ENCODE data around the gene UBE2D2.

The UBE2D2 gene

DNA sequence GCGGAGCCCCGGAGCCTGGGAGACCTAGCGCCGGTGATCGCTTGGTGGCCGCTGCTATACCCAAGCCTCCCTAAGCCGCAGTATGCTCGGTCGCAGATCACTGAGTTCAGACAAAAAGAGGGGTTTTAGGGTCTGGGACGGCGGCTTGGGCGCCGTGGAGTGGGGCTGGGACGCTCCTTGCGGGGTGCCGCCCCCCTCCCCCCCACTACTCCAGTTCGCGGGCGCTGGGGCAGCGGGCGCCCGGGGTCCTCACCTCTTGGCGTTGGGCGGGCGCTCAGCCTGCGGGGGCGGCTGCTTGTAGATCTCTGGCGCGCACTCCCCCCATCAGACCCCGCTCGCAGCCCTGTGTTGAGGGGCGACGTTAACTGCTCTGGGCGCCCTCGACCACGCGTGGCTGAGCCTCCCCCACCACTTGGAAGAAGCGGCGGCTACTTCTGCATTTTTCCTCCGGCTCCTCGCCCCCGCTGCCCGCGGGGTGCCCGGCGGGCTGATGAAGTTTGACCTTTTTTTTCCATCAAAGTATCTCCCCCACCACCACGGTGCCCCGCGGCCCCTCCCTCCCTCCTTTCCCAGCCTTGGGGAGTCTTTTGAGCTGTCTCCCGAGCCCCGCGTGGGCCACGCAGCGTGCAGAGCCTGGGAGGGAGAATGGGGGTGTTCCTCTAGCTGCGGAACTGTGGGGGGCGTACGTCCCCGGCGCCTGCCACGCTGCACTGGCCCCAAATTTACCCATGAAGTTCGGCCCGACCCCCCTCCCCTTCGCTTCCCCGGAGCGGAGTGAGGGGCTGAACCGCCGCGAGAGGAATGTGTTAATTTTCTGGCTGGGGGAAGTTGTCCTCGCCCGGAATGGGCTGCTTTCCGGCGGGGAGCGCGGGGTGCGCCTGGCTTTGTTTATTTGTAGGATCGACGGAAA is 88.2 kb downstream of the UBE2D2 start:
- DNase-seq: no peak

DNA sequence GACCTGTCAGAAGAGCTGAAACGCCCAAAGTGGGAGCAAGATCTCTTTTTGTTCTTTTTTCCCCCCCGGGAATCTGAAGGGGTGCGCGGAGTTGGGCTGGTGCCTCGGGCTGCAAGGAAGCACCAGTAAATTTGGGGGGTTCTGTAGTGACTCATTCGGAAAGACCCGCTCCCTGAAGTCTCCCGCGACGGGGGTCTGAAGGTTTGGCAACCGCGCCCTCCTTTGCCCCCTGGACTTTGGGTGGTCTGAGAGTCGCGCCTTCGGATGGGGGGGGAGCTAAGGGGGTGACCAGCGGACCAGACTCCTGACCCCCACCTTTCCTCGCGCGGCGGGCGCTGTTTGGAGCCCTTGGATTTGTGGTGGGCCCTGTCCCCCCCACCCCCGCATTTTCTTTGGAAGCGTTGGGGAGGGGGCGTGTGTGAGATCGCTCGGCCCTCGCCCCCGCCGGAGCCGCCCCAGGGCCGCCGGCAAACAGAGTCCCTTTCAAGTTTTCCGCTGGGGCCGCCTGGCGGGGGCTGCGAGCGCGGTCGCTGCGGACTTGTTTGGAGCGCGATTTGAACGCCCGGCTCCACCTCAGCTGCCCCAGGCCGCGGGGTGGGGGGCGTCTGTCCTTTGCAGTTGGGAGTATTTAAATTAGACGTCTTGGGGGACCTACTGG is 89.0 kb downstream of the UBE2D2 start:
- DNase-seq: no peak

DNA sequence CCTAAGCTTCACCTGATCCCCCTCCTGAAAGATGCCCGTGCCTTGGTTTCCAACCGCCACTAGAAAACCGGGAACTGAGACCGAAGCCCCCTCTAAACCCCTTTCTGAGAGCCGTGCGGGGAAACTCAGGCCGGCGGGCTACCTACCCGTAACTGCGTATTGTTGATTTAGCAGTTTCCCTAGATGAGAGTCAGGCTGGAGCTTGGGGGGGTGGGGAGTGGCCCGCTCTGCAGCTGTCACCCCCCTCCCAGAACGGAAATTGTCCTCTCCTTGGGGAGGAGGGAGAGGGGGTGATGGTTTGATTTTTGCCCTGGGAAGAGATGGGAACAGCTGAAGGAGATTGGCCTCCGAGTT is 89.5 kb downstream of the UBE2D2 start:
- no peak for DNase-seq

DNA sequence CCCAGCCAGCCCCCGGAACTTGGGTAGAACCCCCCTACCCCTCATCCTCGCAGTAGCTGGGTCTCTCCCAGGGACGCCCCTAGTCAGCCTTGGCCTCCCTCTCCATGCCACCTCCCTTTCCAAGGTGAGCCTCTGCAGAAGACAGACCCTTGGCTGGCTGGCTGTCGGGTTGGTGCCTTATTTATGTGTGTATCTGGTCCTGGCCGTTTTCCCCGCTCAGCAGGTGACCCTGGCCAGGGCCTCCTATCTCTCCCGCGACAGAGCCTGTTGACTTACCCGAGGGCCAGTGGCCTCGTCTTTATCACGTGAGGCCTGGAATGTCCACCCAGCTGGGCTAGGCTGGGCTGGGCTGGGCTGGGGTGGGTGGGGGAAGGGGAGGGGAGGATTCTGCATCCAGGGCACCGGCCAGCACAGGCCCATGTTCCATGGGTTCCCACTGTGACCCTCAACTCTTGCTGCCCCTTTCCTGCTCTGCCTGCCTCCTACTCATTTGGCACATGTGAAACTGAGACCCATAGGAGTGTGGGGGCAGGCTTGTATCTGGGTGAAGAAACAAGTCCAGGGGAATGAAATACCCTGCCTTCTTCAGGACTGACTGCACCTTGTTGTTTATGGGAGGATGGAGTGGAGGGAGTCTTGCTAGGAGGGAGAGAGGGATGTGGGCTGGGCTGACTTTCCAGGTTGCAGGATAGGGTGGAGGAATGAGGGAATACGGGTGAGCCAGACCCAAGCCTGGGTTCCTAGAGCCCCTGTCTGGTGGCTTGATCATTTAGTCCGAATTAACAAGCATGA is 90.1 kb downstream of the UBE2D2 start:
- DNase-seq: no peak

DNA sequence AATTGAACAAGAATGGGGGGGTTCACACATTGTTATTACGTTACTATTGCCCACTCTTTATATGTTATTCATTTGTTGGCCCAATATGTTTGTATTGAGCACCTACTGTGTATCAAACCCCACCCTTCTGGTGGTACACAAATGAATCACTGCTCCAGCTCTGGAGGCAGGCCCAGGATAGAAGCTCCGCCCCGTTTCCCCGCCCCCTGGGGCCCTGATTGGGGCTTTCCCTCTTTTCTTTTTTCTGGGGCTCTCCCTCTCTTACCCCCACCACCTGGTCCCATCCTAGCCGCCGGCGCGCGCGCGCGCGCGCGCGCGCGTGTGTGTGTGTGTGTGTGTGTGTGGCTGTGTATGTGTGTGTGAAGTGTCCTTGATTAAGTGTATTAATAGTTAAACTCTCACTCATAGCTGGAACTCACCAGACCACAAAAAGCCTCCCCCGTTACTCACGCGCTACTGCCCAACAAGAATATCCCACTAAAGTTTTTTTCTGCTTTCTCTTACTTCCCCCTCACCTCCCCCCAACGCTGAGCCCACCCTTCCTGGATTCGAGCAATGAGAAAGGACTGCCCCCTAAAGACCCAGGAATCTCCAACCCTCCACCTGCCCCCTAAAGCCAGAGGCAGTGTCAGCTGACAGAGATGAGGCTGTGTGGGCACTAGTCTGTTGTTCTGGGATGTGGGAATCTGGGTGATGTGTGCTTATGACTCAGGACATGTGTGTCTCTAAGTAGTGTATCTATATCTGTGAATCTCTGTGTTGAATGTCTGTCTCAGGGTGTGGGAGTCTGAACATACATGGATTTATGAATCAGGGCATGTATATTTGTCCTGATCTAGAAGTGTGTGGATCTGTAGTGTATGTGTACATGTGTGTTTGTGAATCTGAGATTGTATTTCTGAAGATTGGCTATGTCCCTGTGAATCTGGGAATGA is 91.0 kb downstream of the UBE2D2 start:
- DNase-seq: no peak

DNA sequence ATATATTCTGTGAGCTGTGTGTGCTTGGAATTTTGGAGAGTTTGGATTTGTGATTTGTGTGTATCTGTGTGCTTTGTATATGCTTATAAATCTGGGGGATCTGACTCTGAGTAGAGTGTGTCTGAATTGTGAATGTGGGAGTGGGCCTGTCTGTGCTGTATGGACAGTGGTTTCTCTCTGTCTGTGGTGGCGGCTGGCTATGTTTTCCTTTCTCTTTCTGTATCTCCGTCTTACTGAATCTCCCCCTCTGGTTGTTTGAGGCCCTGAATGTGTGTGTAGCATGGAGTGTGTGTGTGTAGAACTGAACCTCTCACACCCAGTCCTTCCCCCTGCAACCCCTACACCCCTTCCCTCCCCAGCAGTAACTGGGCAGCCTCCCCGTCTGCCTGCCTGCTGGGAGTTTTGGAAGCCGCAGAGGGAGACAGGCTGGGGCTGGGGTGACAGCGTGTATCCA is 91.7 kb downstream of the UBE2D2 start:
- no peak for DNase-seq

DNA sequence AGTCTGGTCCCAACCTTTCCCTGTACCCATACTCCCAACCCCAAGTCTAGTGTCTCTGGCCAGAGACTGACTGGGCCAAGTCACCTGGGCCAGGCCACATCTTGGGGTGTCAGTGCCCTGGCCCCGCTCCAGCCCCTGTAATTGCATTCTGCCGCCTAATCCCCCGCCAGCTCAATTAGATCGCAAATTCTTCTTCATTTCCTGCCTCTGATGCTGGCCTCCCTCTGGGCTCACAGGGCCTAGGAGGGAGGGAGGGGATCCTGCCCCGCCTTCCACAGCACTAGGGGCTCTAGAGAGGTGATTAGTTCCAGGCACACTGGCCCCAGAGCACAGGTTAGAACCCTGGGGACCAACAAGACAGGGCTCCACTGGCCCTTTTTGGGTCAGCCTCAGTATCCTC is 92.5 kb downstream of the UBE2D2 start:
- DNase-seq: no peak

DNA sequence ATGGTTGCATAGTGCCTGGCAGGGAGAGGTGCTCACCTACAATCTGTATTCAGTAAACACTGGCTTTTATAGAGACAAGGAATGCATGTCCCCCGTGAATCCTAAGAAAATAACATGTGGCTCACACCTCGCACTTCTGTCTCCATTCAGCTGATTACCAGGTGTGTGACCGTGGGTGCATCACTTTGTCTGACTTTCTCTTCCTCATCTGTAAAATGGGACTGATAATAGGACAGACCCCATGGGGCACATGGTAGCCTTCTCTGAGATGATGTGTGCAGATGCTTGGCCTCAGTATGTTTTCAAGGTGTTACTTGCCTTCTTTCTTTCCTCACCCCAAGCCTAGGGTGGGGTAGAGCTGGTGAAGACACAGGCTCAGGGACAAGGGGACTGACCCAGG is 93.3 kb downstream of the UBE2D2 start:
- no peak for DNase-seq

DNA sequence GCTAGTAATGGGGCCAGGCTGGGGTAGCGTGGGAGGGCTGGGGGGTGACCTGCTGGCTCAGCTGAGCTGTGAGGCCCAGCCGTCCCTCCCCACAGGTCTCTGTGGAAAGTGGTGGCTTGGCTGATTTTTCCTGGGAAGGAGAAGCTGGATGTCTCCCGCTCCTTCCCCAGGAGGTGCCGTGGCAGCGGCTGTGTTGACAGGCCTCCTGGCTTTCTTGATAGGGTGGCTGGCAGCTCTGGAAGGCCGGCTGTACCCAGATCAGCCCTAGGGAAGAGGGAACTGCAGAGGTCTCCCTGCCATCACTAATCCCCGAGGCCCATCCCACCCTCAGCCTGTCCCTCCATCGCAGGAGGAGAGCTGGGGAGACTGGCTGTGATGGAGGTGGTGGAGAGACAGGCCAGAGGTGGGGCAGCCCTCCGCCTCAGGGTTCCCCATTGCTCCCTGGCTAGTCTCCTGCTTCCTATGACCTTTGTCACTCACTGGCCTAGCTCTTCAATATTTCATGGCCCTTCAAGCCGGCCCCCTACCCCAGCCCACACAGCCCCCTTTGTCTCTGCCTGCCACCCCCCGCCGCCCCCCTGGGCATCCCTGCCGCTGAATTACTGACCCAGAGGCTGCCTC is 93.8 kb downstream of the UBE2D2 start:
- no peak for DNase-seq

DNA sequence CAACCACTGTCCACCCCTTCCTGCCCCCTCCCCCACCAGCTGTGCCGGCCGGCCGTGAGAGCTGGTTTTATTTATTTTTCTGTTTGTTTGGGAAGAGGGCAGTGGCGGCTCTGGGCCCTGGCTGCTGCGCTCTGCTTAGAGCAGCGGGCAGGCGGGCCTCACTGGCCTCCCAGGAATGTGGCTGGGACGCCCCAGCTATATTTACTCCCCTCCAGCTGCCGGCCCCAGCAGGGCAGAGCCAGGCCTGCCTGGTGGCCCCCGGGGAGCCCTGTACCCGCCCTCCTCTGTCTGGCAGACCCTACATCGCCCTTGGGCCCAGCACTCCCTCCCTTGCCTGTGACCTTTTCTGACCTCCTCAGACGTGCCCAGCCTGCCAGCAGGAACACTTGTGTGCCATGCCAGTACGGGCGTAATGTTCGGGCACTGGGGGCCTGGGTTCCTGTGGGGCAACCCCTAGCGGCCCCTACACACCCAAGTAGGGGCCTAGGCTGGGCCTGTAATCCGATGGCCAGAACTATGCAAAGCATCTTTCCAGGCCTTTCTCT is 94.7 kb downstream of the UBE2D2 start:
- no peak for DNase-seq

DNA sequence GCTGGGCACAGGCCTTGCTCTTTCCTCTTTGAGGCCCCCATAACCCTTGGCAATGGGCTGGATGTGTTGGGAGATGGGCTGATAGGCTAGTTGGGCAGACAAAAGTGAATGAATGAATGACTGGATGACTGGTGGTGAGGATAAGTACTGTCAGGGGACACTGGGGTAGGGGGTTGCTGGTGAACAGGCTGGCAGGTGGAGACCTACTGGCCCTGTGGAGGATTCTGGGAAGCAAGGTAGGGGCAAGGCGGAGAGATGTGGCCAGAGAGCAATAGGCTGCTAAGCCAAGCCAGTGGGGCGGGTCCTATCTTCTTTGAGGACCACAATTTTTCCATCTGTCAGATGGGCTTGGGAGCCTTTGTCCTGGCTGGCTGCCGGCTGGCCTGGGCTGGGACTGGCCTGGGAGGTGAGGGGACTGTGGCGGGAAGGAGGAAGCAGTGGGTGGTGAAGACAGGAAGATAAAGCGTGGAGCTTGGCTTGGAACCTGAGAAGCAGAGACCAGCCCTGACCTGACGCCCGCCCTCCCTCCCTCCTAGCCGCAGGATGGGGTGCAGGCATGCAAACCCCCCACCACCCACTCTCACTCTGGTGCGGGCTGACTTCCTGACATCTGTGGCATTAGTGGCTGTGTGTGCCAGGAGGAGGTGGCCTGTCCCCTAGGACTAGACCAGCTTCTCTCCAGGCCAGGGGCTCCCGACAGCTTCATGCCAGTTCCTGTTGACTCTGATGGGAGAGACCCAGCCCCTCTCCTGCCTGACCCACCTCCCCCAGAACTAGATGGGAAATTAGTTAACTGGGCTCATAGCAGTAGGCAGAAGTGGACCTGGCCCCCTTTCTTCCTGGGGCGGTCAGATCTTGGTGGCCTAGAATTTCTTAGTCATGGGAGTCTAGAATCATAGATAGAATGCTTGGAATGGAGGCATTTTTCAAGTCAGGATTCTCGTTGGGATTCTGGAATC is 96.5 kb downstream of the UBE2D2 start:
- DNase-seq: no peak

DNA sequence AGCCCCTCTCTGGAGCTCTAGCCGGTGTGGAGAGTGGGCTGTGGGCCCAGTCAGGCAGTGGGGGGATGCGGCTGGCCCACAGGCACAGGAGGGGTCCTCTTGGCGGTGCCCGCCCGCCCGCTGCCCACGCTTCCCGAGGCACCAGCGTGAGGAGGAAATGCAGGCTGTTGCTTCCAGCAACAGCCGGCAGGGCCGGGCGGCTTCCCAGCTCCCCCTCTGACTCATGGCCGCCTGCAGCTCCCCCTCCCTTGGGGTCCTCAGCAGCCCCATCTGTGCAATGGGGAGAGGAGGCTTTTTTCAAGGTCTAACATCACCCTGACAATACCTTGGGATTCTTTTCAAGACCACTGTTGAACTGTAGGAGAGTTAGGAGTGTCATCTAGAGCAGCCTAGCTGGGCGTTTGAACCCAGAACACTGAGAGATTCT is 97.4 kb downstream of the UBE2D2 start:
- no peak for DNase-seq

DNA sequence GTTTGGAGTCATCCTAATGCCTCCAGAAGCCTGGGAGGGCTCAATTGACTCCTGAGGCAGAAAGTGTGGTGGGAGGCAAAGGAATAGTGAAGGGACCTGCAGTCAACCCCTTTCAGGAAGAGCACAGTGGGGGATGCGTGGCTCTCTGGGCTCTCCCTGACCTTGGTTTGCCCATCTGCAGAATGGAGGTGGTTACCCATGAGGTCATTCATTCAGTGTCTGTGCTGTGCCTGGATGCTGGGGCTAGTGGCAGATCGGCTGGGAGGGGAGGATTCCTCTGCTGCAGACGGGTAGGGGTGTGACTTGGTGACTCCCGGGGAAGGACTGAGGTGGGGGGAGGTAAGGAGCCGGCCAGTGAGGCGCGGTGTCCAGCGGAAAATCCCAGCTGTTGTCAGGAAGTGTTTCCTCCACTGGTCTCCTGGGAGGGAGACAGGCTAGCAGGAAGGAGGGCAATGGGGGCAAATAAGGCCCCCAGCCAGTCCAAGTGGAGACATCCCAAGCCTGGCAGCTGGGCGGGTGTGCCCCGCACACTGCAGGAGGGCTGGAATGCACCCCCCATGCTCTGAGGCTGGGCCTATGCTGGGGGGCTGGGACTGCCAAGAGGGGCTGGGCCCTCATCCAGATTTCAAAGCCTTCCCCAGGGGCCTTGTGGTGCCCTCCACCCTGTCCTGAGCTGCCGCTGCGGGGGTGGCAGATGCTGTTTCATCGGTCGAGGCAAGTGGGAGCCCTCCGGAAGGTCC is 98.0 kb downstream of the UBE2D2 start:
- no peak for DNase-seq

DNA sequence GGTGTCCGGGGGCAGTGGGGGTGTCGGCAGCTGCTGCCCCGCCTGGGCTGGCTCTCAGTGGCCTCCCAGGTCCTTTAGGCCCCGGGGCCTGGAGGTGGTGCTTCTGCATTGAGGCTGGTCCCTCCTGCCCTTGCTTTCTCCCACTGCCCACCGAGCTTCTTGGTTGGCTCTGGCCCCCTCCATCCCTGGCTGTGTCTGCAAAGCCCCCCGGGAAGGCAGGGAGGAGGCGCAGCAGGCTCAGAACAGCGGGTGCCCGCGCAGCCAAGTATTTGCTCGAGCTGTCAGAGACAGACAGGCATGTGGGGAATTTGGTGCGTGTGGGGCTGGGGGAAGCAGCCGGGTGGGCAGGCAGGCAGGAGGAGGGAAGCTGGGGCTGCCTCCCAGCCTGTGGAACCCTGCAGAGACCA is 98.6 kb downstream of the UBE2D2 start:
- no peak for DNase-seq

DNA sequence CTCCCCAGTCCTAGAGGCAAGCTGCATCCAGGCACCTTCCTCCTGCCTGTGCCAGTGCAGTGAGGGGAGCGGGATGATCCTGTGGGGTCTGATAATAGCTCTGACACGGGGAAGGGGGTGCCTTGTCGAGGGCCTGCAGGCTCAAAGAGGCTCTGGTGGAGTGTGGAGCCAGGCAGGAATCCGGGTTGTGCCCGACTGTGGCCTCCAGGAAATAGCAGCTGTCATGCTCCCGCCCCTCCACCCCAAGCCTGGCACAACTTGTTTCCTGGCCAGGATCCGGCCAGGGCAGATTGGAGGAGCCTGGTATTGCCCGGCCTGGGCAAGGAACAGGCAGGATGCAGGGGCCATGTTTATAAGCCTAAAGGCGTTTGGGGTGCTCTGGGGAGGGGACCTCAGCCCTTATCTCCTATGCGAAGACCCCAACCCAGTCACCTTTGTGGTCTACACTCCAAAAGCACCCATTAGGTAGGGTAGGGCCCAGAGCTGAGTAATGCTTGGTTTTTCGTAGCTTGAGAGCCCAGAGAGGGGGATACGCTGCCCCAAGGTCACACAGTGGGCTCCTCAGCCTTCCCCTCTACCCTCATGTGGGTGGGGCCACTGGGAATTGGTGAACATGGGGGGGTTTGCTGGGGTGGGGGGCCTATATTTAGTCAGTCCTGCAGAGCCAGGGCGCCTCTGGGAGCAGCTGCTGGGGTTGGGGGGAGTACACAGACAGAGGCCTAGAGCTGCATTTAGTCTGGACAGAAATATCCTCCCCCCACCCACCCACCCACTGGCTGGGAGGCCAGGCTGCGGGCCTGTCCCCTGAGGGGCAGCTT is 99.2 kb downstream of the UBE2D2 start:
- no peak for DNase-seq

DNA sequence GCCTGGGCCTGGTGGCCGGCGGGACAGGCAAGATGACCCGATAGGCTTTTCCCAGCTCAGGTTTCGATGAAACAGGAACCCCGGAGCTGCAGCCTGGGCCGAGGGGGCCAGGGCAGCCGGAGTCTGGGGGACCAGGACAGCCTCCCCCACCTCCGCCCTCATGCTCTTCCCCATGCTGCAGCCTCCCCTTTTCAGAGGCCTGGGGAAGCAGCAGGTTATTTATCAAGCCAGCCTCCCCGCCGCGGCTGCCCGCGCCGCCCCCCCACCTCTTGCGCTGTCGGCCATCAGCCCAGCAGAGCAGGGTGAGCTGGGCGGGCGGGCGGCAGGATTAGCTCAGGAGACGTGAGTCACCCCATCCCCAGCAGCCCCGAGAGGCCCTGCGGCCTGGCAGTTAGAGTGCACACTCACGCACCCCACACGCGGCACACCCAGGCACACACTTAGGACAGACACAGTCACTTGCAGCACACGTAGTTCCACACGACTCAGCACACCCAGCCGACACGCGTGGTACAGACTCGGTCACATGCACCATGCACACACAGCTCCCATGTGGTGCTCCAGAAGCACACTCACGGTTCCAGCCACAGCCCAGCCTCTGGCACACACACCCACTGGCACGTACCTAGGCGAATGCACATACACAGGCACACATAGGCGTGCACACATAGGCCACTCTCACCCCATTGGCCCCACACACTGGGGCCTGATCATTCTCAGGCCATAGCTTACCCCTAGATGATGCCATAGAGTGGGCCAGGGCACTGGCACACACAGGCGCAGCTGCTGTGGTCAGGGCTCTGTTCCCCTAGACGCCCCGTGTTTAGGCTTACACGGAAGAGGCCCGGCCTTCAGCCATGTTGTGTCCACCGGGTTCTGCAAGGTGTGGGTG is 100.0 kb downstream of the UBE2D2 start:
- DNase-seq: no peak

DNA sequence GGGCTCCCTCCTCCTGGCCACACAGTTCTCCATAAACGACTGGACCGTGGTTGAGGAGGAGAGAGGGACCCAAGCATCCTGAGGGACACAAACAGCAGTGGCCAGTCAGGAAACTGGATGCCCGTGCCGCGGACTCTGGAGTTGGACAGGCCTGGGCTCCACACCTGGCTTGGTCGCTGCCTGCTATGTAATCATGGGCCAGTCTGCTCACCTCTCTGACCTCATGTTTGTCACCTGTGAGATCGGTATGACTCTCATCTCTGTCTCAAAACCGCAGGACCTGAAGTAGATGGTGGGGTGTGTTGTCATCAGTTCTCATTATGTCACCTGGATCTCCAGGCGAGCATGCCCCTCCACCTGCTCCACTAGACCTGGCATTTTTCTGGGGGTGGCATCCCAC is 101.5 kb downstream of the UBE2D2 start:
- no peak for DNase-seq
